Hepatocyte (in vitro differentiated cells): ENCODE data around the gene SH3BP2. TPM values are rescaled to one million over a fixed set of nuclear protein-coding genes. Genes with fewer than 3 reads are reported as not detected.

Source experiments
- DNase-seq: peaks from one replicate; pipeline ENCODE4 v3.0.0-alpha.2; 2016; ENCODE audit warnings: low spot score
- H2AFZ ChIP-seq: fragments of 200-600 bp; sonication (generic); 2 replicates; pipeline ENCODE4 v1.6.0; 2016; ENCODE audit warnings: antibody characterized with exemption, mild to moderate bottlenecking
- H3K27ac ChIP-seq: fragments of 200-600 bp; sonication (generic); 2 replicates; pipeline ENCODE4 v1.5.1; 2016; ENCODE audit warnings: mild to moderate bottlenecking
- H3K27me3 ChIP-seq: fragments of 200-600 bp; sonication (generic); 2 replicates; pipeline ENCODE4 v1.6.1; 2016
- H3K36me3 ChIP-seq: fragments of 200-600 bp; sonication (generic); replicated peaks from 2 replicates; pipeline ENCODE4 v1.5.1; 2016; ENCODE audit warnings: low read depth; ENCODE audit not compliant: insufficient read depth
- H3K4me1 ChIP-seq: fragments of 200-600 bp; sonication (generic); 2 replicates; pipeline ENCODE4 v1.5.1; 2016; ENCODE audit warnings: mild to moderate bottlenecking, moderate library complexity; ENCODE audit not compliant: insufficient read depth
- H3K4me2 ChIP-seq: fragments of 200-600 bp; sonication (generic); 2 replicates; pipeline ENCODE4 v1.6.0; 2016
- H3K4me3 ChIP-seq: fragments of 200-600 bp; sonication (generic); 2 replicates; pipeline ENCODE4 v1.5.1; 2016; ENCODE audit warnings: mild to moderate bottlenecking
- H3K79me2 ChIP-seq: fragments of 200-600 bp; sonication (generic); 2 replicates; pipeline ENCODE4 v1.6.0; 2017; ENCODE audit warnings: mild to moderate bottlenecking
- H3K9me2 ChIP-seq: fragments of 200-600 bp; sonication (generic); replicated peaks from 2 replicates; pipeline ENCODE4 v1.6.0; 2017; ENCODE audit warnings: mild to moderate bottlenecking; ENCODE audit not compliant: insufficient read depth
- H3K9me3 ChIP-seq: fragments of 200-600 bp; sonication (generic); 2 replicates; pipeline ENCODE4 v1.5.1; 2016; ENCODE audit warnings: low read depth, mild to moderate bottlenecking
- H4K20me1 ChIP-seq: fragments of 200-600 bp; sonication (generic); 2 replicates; pipeline ENCODE4 v1.6.0; 2016; ENCODE audit warnings: mild to moderate bottlenecking; ENCODE audit not compliant: insufficient read depth, poor library complexity, severe bottlenecking
- CTCF ChIP-seq: fragments of 200-600 bp; sonication (generic); IDR thresholded peaks from 2 replicates; pipeline ENCODE4 v1.5.1; 2016; ENCODE audit warnings: antibody characterized with exemption, mild to moderate bottlenecking; ENCODE audit not compliant: poor library complexity
- EZH2 ChIP-seq: fragments of 200-600 bp; sonication (generic); IDR thresholded peaks from 2 replicates; pipeline ENCODE4 v1.6.1; 2016; ENCODE audit warnings: antibody characterized with exemption, mild to moderate bottlenecking, borderline replicate concordance
- EZH2phosphoT487 ChIP-seq: fragments of 200-600 bp; sonication (generic); IDR thresholded peaks from one replicate; pipeline ENCODE4 v1.6.1; 2018; ENCODE audit warnings: antibody characterized with exemption, mild to moderate bottlenecking, low read depth, moderate library complexity; ENCODE audit not compliant: unreplicated experiment, severe bottlenecking
- WGBS: methylation state at CpG from one replicate; pipeline ENCODE4 v1.1.6; 2016; ENCODE audit warnings: low lambda C conversion rate; ENCODE audit errors: missing lambda C conversion rate; 5-methylcytosine and 5-hydroxymethylcytosine counted together
- polyA plus RNA-seq: library from polyadenylated mRNA; unstranded; fragments of >200 nt; fragmentation: Nextera tagmentation; extraction: Ambion mirVana; gene quantifications from 2 replicates; pipeline ENCODE4 v1.2.1, GENCODE V29; 2016
- total RNA-seq: library from RNA; depleted of rRNA; stranded (reverse); fragments of >200 nt; gene quantifications from 2 replicates; pipeline ENCODE4 v1.2.3, GENCODE V29; 2014

The SH3BP2 gene
- total and polyA plus RNA-seq, 2 experiments from 2014 or later = 24.3 to 25.7 TPM

- H3K9me2 ChIP-seq = no peaks in the 10 kb centered on the region
- TF ChIP-seq EZH2phosphoT487 (no peak), EZH2 (no peak), CTCF (no peak)
- H3K9me3 ChIP-seq = no peaks in the 10 kb centered on the region
- DNase-seq = no peak
- no peak overlapping the region for H3K27ac ChIP-seq
- H3K79me2 ChIP-seq = peaks cover 27% of the 10 kb centered on the region
- H2AFZ ChIP-seq = no peak overlapping the region
- 91% methylated on average over 27 of the region's 27 CpGs for WGBS
- H3K4me1 ChIP-seq = peaks cover 55% of the 10 kb centered on the region
- no peaks in the 10 kb centered on the region for H3K27me3 ChIP-seq
- no peak overlapping the region for H3K4me3 ChIP-seq
- no peaks in the 10 kb centered on the region for H3K36me3 ChIP-seq
- no peaks in the 10 kb centered on the region for H4K20me1 ChIP-seq
- H3K4me2 ChIP-seq = no peak overlapping the region
Measured at GRCh38 chr4:2802618-2803531, 10.0 kb downstream of the SH3BP2 start.

- Histone ChIP-seq H3K27ac (no peak overlapping the region), H3K9me3 (no peaks in the 10 kb centered on the region), H3K4me3 (no peak overlapping the region), H3K4me2 (no peak overlapping the region), H4K20me1 (no peaks in the 10 kb centered on the region), H3K27me3 (no peaks in the 10 kb centered on the region), H3K4me1 (peaks cover 51% of the 10 kb centered on the region), H3K36me3 (no peaks in the 10 kb centered on the region), H3K79me2 (peaks cover 25% of the 10 kb centered on the region), H2AFZ (no peak overlapping the region), H3K9me2 (no peaks in the 10 kb centered on the region)
- WGBS = 93% methylated on average over 20 of the region's 20 CpGs
- no peak for TF ChIP-seq EZH2phosphoT487
- TF ChIP-seq EZH2 = no peak
- no peak for TF ChIP-seq CTCF
- no peak for DNase-seq
Measured at GRCh38 chr4:2803624-2804448, 11.0 kb downstream of the SH3BP2 start.

DNA sequence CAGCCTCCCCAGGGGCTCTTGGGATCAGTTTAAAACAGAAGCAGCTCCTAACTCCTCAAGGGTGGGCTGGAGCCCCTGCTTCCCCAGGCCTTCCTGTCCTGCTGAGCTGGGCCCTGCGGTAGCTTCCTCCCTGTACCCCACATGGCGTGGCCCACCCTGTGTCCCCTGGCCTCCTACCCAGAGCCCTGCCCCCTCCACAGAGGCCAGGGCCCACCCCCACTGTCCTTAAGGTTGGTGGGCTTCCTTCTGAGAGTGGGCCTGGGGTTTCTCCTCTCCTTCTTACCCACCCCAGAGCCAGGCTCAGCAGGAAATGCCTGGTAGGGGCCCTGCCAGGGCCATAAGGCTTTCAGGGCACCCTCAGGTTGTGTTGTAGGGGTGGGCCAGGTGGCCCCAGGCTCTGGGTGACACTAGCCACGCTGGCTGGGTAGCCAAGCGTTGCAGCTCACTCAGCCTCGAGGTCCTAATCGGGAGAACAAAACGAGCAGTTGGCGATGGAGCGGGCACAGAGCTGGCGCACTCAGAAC, 11.6 kb downstream of the SH3BP2 start:
- no peaks in the 10 kb centered on the region for H3K9me3 ChIP-seq
- H2AFZ ChIP-seq = no peak overlapping the region
- no peaks in the 10 kb centered on the region for H3K27me3 ChIP-seq
- H3K36me3 ChIP-seq = no peaks in the 10 kb centered on the region
- DNase-seq = no peak
- H3K4me3 ChIP-seq = no peak overlapping the region
- no peaks in the 10 kb centered on the region for H3K9me2 ChIP-seq
- H4K20me1 ChIP-seq = no peaks in the 10 kb centered on the region
- peaks cover 20% of the 10 kb centered on the region for H3K79me2 ChIP-seq
- TF ChIP-seq EZH2phosphoT487 = no peak
- no peak for TF ChIP-seq CTCF
- no peak for TF ChIP-seq EZH2
- WGBS = 93% methylated on average over 9 of the region's 10 CpGs
- no peak overlapping the region for H3K4me2 ChIP-seq
- peaks cover 49% of the 10 kb centered on the region for H3K4me1 ChIP-seq
- H3K27ac ChIP-seq = no peak overlapping the region
